SH-SY5Y (cell line): ENCODE data around the gene BRD3.
A peak's percentile ranks its signal among the peaks of the same experiment; 100 is the strongest.

Source experiments
- GATA2 ChIP-seq: IDR thresholded peaks from 2 replicates; pipeline ENCODE4 v1.6.1; 2011; ENCODE audit warnings: mild to moderate bottlenecking, low read depth, low read length
- GATA3 ChIP-seq: IDR thresholded peaks from 2 replicates; pipeline ENCODE4 v1.6.1; 2011; ENCODE audit warnings: low read depth, mild to moderate bottlenecking, low read length, moderate library complexity

DNA sequence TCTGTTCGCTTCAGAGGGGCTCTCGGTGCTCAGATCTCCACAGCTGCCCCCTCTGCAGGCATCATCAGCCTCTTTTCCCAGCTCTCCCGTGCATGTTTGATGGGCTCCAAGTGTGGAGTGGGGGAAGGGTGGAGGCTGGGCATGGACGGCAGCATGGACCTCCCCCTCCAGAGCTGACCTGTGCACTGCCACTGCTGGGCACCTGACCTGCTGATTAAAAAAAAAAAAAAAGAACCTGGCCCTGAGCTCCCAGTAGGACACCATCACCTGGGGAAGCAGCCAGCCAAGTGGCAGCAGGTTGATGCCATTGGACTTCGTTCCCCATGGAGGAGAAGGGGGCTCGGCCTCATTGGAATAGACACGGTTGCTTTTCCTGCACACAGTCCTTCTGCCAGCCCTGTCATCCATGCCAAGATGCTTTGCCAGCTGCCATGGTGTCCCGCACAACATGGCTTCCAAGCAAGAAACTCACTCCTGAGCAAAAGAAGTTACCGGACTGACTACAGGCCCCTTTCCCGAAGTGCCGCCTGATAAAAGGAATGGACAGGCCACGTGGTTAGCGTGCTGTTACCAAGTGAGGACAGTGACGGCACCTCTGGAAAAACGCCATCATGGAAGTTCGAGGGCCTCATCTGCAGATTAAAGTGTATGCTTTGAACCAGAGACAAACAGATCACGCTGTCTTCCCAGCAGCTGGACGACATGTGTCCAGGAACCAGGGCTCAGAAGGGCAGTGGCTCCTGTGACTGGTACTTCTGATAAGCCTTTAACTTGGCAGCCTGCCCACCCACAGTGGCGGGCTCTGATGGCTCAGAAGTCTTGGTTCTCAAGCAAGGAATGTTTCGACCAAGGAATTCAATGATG, 57.3 kb downstream of the BRD3 start:
- TF ChIP-seq GATA2, result 0 out of 2 replicates have a peak, but pooled peaks have one; percentile 33
- no peak for TF ChIP-seq GATA3
